GM19025 (cell line): ENCODE results near the gene TCF7L1.
"Not testable (repeated sequence)": the region's sequence is repeated elsewhere in the genome, so short reads cannot be mapped to it uniquely, and the experiment has no call there.

Experiments
- ATAC-seq: cut with Tn5 transposase; IDR thresholded peaks from one replicate; pipeline ENCODE4 v1.9.1; 2021; ENCODE audit warnings: mild to moderate bottlenecking, low read depth, moderate library complexity; ENCODE audit not compliant: unreplicated experiment

The TCF7L1 gene

DNA sequence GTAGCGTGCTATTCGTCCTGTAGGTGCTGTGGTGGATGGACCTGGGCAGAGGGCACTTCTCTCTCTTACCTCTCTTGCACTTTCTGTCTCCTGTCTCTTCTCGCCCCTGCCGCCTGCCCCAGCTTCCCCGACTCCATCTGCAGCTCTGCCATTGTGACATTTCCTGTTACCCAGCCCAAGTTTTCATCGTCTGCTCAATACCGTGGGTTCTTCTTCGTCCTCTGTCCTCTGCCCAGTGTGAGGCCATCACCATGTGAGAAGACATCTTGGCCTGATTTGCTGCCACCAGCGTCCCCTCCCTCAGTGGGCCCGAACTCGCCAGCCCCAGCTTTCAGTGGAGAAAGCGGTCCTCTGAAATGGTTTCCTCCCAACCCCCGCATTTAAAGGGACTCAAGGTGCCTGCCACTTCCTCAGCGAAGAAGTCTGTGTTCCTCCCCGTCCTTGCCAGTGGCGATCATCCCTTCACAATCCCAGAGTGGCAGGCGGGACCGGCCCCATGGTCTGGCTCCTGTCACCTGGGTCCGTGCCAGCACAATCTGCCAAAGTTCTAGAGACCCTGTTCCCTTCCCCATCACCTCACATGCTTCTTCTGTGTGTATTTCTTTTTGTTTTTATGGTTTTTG, 176.6 kb downstream of the TCF7L1 start:
- ATAC-seq, result peak; percentile 4

DNA sequence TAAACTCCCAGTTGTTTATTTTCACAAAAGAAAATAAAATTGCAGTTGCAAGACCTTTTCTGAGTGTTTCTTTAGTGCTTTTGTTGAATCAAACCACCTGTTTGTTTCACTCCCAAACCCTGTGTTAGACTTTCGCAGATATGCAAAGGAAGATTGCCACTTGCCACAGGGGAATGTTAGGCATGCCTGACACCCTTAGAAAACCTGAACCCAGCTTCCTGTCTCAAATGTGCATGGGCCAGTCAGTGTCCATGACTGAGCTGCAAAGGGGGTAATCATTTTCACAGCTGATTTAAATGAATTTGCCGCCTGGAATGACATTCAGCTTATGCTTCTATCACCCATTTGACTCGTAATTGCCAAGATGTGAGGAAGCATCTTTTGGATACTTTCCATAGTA, 177.1 kb downstream of the TCF7L1 start:
- ATAC-seq, result peak; percentile 64

DNA sequence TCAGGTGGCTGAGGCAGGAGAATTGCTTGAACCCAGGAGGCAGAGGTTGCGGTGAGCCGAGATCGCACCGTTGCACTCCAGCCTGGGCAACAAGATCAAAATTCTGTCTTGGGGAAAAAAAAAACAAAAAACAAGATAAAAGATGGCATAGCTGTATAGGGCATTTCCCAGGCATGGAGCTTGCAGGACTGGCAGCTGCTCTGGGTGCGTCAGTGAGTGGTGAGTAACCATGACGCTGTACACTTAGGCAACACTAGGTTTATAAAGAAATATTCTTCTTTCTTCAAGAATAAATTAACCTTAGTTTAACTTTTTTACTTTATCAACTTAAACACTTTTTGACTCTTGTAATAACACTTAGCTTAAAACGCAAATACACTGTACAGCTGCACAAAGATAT, 179.2 kb downstream of the TCF7L1 start:
- no peak for ATAC-seq

- ATAC-seq, result no peak
These were observed 181.7 kb downstream of the TCF7L1 start for GRCh38 chr2:85314884-85315242.

DNA sequence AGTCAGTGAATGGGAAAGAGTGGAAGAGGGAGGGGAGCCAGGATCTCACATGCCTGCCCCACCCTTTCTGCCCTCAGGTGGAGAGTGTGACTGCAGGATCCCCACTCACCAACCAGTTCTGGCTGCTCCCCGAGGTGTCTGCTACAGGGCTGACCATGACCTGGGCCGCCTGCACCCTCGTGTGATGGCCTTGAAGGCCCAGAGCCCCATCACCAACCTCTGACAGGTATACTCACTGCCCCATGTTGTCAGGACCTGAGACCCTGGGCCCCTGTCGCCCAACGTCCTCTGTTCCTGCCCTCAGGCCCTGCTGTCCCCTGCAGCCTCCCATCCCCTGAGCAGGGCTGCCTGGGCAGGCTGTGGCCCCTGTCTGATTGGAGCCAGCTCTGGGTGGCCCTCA, 182.7 kb downstream of the TCF7L1 start:
- not testable (repeated sequence) for ATAC-seq

- peak; percentile 72 for ATAC-seq
These were observed 185.3 kb downstream of the TCF7L1 start for GRCh38 chr2:85318222-85319074.

- ATAC-seq, result no peak
These were observed 186.6 kb downstream of the TCF7L1 start for GRCh38 chr2:85319796-85320195.

DNA sequence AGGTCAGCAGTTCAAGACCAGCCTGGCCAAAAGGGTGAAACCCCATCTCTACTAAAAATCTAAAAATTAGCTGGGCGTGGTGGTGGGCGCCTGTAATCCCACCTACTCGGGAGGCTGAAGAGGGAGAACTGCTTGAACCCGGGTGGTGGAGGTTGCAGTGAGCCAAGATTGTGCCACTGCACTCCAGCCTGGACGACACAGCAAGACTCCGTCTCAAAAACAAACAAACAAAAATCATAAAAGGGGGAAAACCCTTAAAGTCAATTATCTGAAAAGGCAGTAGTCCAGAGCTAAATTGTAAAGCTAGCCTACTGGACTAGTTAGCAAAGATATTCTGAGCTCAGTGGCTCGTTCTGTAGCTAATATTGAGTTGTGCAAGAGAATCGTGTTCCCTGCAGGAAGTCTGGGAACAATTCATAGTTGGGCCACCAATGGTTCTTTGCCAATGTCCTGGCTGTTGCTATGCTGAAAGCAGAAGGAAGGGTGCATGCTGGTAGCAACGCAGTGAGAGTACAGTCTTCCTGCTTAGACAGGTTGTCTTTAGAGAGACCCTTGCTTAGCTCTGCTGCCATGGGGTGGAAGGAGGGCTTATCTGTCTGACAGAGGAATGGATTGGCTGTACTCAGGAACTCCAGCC, 190.3 kb downstream of the TCF7L1 start:
- ATAC-seq, result no peak

DNA sequence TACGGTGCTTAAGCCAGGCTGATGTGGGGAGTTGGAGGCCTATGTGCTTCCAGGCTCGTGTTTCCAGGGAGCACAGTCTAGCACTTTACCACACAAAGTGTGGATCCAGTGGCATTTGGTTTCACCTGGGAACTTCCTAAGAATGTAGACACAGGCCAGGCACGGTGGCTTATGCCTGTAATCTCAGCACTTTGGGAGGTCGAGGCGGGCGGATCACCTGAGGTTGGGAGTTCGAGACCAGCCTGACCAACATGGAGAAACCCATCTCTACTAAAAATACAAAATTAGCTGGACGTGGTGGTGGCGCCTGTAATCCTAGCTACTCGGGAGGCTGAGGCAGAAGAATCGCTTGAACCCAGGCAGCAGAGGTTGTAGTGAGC, 190.8 kb downstream of the TCF7L1 start:
- not testable (repeated sequence) for ATAC-seq

GRCh38 chr2:85324639-85325465, 191.7 kb downstream of the TCF7L1 start:
- no peak for ATAC-seq

DNA sequence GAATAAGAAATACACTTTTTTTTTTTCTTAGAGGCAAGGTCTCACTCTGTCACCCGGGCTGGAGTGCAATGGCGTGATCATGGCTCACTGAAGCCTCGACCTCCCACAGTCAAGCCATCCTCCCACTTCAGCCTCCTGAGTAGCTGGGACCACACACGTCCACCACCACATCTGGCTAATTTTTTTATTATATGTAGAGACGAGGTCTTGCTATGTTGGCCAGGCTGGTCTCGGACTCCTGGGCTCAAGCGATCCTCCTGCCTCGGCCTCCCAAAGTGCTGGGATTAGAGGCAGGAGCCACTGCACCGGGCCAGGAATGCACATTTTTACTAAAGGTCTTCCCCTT, 192.2 kb downstream of the TCF7L1 start:
- ATAC-seq, result no peak

DNA sequence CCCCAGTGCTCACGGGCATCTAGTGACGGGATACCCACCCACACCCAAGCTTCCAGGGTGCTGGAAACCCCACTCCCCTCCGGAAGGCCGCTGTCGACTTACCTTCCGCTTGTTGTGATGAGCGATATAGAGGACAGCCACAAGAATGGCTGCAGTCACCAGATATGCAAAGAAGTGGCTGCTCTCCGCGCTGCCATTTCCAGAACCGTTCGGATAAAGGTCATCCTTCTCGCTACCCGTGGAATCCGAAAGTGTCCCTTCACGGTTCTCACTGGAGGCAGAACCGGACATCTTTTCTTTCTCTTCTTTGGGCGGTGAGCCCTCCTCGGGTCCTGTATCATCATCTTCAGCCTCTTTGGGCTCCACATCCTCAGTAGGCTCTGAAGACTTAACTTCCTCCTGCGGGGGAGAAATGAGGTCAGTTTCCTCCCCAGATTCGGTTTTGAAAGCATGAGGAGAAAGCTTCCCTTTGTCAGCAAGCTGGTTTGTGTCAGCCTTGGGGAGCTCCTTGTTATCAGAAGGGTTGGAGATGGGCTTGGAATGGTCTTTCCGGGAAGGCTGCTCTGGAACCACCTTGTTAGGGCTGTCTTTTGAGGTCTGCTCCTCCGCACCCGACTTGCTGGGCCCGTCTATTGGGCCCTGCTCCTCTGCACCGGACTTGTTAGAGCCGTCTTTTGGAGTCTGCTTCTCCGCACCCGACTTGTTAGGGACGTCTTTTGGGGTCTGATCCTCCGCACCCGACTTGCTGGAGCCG, 193.4 kb downstream of the TCF7L1 start:
- peak; percentile 25 for ATAC-seq

DNA sequence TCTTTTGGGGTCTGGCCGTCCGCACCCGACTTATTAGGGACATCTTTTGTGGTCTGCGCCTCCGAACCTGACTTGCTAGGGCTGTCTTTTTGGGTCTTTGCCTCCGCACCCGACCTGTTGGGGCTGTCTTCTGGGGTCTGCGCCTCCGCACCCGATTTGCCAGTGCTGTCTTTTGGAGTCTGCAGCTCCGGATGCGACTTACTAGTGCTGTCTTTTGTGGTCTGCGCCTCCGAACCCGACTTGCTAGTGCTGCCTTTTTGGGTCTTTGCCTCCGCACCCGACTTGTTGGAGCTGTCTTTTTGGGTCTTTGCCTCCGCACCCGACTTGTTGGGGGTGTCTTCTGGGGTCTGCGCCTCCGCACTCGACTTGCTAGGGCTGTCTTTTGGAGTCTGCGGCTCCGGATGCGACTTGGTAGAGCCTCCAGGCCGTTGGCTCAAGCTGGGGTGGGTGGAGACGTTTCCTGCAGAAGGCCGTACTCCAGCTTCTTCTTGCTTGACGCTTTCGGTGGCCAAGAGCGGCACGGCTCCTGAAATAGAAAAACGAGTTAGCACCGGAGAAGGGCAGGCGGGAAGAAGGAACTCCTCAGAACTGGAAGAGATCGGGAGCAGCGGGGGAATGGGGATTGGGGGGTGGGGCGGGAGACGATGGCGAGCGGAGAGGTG, 194.1 kb downstream of the TCF7L1 start:
- ATAC-seq, result no peak

DNA sequence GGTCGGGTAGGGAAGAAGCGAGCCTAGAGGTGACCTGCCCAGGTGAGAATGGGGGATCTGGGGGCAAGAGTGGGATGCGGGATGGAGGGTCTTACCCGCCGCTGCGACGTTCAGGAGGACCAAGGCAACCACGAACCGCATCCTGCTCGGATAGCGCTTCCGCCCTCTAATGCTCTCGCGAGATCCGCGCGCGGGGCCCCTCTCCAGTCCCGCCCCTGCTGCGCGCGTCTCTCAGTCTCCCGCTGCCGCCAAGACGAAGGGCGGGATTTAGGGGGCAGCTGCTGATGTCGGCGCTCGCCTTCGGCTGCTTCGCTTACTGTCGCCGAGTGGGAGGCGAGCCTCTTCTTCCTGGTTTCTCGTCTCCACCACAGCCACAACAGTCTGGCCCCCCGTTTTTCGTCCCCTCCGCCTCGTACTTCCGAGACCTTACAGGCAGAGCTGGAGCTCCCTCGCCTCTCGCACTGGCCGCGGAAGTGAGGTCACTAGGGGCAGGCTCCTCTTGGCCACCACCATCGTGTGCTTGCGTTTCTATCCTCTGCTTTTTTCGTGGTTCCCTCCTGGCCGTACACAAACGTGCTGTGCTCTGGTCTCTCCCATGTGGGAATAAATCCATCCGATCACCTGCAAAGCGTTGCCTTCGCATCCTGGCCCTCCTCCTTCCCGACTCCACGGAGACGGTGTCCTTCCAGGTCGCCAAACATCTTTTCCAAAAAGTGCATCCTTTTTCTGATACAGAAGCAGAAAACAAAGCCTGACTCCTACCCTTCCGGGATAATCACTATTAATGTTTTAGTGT, 194.8 kb downstream of the TCF7L1 start, which contains the start of gene TGOLN2:
TGOLN2 (minus strand) TSS at position 168 of the 796 bp plus-strand sequence; CDS start at position 141, 27 bp downstream.
- peak; percentile 82 for ATAC-seq

GRCh38 chr2:85329181-85329651, 196.0 kb downstream of the TCF7L1 start:
- no peak for ATAC-seq

GRCh38 chr2:85329701-85330100, 196.5 kb downstream of the TCF7L1 start:
- ATAC-seq, result not testable (repeated sequence)

GRCh38 chr2:85330839-85331636, 197.8 kb downstream of the TCF7L1 start:
- ATAC-seq, result no peak

DNA sequence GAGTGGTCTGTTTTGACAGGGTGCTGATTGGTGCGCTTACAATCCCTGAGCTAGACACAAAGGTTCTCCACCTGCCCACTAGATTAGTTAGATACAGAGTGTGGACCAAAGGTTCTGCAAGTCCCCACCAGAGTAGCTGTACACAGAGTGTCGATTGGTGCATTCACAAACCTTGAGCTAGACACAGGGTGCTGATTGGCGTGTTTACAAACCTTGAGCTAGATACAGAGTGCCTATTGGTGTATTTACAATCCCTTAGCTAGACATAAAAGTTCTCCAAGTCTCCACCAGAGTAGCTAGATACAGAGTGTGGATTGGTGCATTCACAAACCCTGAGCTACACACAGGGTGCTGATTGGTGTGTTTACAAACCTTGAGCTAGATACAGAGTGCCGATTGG, 200.7 kb downstream of the TCF7L1 start:
- ATAC-seq, result not testable (repeated sequence)
